Measurements from ENCODE around the gene ARPC5.
"Not testable (repeated sequence)": the region's sequence is repeated elsewhere in the genome, so short reads cannot be mapped to it uniquely, and the experiment has no call there.

Gene ARPC5

GRCh38 chr1:183635606-183636333 is at the start of gene ARPC5:
TSS of gene ARPC5 (minus strand) at chr1:183635783. CDS start at chr1:183635659, 124 bp downstream.
- DNase-seq: peak; percentile 92 to 96
- TF ChIP-seq GATA1 (IDR thresholded peaks at IDR 0.05; ENCODE audit: low read depth, low read length): no peak
- TF ChIP-seq POLR2A (IDR thresholded peaks at IDR 0.05; ENCODE audit: low read length): peak; percentile 74

GRCh38 chr1:183685112-183685713 is 49.6 kb upstream of the ARPC5 start:
- TF ChIP-seq POLR2A (IDR thresholded peaks at IDR 0.05; ENCODE audit: low read length) (no peak), GATA1 (IDR thresholded peaks at IDR 0.05; ENCODE audit: low read depth, low read length) (no peak)
- DNase-seq: peak; percentile 41 to 64

DNA sequence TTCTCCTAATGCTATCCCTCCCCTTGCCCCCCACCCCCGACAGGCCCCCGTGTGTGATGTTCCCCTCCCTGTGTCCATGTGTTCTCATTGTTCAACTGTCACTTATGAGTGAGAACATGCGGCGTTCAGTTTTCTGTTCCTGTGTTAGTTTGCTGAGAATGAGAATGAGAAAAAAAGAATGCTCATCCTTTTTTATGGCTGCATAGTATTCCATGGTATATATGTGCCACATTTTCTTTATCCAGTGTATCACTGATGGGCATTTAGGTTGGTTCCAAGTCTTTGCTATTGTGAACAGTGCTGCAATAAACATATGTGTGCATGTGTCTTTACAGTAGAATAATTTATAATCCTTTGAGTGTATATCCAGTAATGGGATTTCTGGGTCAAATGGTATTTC is 43.8 kb upstream of the ARPC5 start:
- not testable (repeated sequence) for DNase-seq

- TF ChIP-seq GATA1 (IDR thresholded peaks at IDR 0.05; ENCODE audit: low read depth, low read length) (no peak), POLR2A (IDR thresholded peaks at IDR 0.05; ENCODE audit: low read length) (no peak)
- DNase-seq: no peak
These were observed 43.2 kb upstream of the ARPC5 start for GRCh38 chr1:183678819-183679218.

- DNase-seq: no peak
- TF ChIP-seq GATA1 (IDR thresholded peaks at IDR 0.05; ENCODE audit: low read depth, low read length) (no peak), POLR2A (IDR thresholded peaks at IDR 0.05; ENCODE audit: low read length) (no peak)
These were observed 41.1 kb upstream of the ARPC5 start for GRCh38 chr1:183676586-183677189.

DNA sequence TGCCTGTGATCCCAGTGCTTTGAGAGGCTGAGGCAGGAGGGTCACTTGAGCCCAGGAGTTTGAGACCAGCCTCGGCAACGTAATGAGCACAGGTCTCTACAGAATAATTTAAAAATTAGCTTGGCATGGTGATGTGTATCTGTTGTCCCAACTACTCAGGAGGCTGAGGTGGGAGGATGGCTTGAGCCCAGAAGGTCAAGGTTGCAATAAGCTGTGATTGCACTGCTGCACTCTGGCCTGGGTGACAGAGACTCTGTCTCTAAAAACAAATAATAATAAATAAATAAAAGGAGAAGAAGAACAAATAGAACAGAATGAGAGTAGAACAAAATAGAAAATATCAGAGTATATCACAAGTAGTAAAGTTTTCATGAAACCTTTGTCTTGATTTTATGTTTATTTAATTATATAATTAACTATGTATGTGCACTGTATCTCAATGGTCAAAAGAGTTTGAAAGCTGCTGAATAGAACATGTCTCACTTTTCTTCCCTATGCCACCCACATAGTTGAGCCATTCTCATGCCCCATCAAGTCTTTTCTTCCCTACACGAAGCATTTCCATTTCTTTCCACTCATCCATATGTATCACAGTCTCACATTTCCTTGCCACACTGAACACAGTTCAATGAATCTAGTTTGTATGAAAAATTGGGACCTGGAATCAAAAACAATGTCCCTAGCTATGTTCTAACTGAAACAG is 40.5 kb upstream of the ARPC5 start:
- no peak for DNase-seq
- TF ChIP-seq GATA1 (IDR thresholded peaks at IDR 0.05; ENCODE audit: low read depth, low read length): no peak

DNA sequence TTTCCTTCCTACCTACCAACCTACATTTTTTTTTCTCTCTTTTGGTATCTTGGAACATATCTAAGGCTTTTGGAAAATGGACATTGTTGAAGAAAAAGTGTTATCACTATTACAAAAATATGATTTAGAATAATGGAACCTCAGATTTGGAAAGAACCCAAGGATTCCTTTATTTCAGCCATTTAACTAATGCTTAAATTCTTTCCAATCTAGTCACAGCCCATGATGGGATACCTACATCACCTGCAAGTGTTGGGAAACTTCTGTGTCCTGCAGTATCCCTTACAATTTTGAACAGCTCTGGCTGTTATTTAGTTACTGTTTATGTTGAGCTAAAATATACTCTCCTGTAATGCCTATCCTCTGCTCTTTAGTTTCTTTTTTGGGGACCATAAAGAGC is 39.8 kb upstream of the ARPC5 start:
- no peak for DNase-seq
- TF ChIP-seq POLR2A (IDR thresholded peaks at IDR 0.05; ENCODE audit: low read length) (no peak), GATA1 (IDR thresholded peaks at IDR 0.05; ENCODE audit: low read depth, low read length) (no peak)

GRCh38 chr1:183674886-183675285 is 39.3 kb upstream of the ARPC5 start:
- DNase-seq: no peak
- TF ChIP-seq POLR2A (IDR thresholded peaks at IDR 0.05; ENCODE audit: low read length): no peak

DNA sequence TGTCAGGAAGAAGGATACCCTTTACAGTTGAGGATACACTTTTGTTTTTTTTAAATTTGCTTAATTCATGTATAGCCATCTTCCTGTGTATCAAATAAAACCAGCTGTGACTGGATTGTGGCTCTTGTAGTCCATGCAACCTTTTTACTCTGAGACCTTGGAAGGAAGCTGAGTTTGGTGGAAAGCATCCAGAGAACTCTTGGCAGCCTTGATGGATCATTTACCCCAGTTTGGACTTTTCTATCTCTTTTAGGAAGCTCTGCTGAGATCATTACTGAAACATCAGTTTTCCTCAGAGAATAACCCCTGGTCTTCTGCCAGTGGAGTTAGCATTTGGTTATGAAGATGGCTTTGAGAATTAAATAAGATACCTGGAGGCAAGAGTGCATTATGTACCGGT is 38.8 kb upstream of the ARPC5 start:
- DNase-seq: no peak
- TF ChIP-seq POLR2A (IDR thresholded peaks at IDR 0.05; ENCODE audit: low read length): no peak
- no peak for TF ChIP-seq GATA1 (IDR thresholded peaks at IDR 0.05; ENCODE audit: low read depth, low read length)

DNA sequence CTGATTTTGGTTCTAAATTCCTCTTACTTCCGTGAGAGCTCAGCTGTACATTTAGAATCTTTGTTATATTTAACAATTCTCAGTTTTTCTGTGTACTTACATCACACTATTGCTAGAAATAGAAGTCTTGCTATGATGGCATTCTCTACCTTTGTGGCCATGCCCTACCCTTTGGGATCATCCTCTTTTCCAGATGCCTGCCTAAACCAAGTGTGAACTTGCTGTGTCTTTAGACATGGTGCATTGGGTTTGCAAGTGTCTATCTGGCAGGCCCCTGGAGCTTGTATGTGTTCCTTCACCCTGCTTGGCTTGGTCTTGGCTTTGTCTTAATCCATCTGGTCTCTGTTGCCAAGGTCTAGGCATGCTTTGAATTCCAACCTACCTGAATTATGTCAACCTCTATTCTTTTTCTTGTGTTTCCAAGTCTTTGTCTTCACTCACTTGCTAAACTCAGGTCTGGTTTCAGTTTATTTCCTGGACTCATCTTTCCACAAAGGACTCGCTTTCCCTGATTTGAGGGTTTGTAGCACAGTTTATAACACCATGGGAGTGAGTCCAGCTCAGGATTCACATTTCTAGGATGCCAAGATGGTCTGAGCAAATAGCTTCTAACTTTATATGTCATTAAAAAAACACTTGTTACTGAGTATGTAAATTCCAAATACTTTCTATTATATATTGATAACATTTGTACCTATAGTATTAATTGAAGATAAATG is 38.2 kb upstream of the ARPC5 start:
- TF ChIP-seq POLR2A (IDR thresholded peaks at IDR 0.05; ENCODE audit: low read length) (no peak), GATA1 (IDR thresholded peaks at IDR 0.05; ENCODE audit: low read depth, low read length) (no peak)
- DNase-seq: no peak

DNA sequence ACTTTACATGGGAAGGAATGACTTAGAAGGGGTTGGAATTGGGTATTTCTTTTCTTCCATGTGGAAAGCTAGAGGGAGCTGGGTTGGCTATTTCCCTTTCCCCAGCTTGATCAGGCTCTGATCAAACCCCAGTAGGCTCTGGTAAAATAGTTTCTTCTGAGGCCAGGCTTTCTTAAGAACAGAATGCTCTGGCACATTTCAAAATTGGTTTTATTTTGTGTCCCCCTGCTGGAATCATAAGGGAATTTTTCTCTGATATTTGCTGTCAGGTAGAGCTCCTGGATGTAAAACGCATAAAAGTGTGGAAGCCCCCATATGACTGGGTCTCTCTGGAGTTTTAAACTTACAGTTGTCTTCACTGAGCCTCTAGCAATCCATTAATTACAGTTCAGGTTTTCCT is 34.6 kb upstream of the ARPC5 start:
- no peak for DNase-seq

GRCh38 chr1:183656355-183656754 is 20.8 kb upstream of the ARPC5 start:
- TF ChIP-seq POLR2A (IDR thresholded peaks at IDR 0.05; ENCODE audit: low read length): no peak
- TF ChIP-seq GATA1 (IDR thresholded peaks at IDR 0.05; ENCODE audit: low read depth, low read length): no peak

More for the DNA sequence above, 34.6 kb upstream of the ARPC5 start:
- no peak for TF ChIP-seq POLR2A (IDR thresholded peaks at IDR 0.05; ENCODE audit: low read length)
- TF ChIP-seq GATA1 (IDR thresholded peaks at IDR 0.05; ENCODE audit: low read depth, low read length): no peak

GRCh38 chr1:183655562-183656075 is 20.0 kb upstream of the ARPC5 start:
- peak; percentile 57 to 80 for DNase-seq
- TF ChIP-seq GATA1 (IDR thresholded peaks at IDR 0.05; ENCODE audit: low read depth, low read length): no peak
- TF ChIP-seq POLR2A (IDR thresholded peaks at IDR 0.05; ENCODE audit: low read length): no peak

More at GRCh38 chr1:183656355-183656754, 20.8 kb upstream of the ARPC5 start:
- no peak for DNase-seq

GRCh38 chr1:183654706-183655105 is 19.1 kb upstream of the ARPC5 start:
- DNase-seq: no peak
- TF ChIP-seq GATA1 (IDR thresholded peaks at IDR 0.05; ENCODE audit: low read depth, low read length): no peak
- no peak for TF ChIP-seq POLR2A (IDR thresholded peaks at IDR 0.05; ENCODE audit: low read length)

Measured in erythroblast (primary cell).